Measurements from ENCODE around the gene MLLT1.

DNA sequence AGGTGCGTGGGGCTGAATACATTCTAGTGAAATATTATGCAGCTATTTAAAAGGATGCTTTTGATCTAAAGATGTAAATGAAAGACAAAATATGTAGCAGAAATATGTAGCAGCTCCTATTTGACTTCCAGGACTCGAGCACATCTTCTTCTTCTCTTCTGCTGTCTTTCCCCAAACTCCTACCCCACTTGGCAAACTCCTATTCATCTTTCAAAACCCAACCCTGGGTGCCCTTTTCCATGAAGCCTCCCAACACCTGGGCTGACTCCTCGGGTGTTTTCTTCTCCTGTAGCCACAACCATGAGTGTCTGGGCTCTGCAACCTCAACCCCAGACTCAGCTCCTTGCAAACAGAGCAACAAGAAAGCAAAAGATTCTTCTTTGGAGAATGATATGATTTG lies 42.5 kb upstream of the MLLT1 start:
- TF ChIP-seq, protein P1, sequence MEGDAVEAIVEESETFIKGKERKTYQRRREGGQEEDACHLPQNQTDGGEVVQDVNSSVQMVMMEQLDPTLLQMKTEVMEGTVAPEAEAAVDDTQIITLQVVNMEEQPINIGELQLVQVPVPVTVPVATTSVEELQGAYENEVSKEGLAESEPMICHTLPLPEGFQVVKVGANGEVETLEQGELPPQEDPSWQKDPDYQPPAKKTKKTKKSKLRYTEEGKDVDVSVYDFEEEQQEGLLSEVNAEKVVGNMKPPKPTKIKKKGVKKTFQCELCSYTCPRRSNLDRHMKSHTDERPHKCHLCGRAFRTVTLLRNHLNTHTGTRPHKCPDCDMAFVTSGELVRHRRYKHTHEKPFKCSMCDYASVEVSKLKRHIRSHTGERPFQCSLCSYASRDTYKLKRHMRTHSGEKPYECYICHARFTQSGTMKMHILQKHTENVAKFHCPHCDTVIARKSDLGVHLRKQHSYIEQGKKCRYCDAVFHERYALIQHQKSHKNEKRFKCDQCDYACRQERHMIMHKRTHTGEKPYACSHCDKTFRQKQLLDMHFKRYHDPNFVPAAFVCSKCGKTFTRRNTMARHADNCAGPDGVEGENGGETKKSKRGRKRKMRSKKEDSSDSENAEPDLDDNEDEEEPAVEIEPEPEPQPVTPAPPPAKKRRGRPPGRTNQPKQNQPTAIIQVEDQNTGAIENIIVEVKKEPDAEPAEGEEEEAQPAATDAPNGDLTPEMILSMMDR (IDR thresholded peaks at IDR 0.05) = no peak
- TF ChIP-seq POLR2AphosphoS5 (IDR thresholded peaks at IDR 0.05; ENCODE audit: low read depth, low read length) = no peak

Measured in Panc1 (cell line).